PFSK-1 (cell line): ENCODE measurements around the gene RER1.

Experiments
- POLR2AphosphoS5 ChIP-seq: IDR thresholded peaks from 2 replicates; pipeline ENCODE4 v1.6.1; 2012; ENCODE audit warnings: low read depth, mild to moderate bottlenecking, control low read depth, low read length, moderate library complexity
- SIN3A ChIP-seq: IDR thresholded peaks from 2 replicates; pipeline ENCODE4 v1.6.1; 2012; ENCODE audit warnings: mild to moderate bottlenecking, low read length, moderate library complexity, borderline replicate concordance; ENCODE audit not compliant: insufficient read depth
- TAF1 ChIP-seq: IDR thresholded peaks from 2 replicates; pipeline ENCODE4 v1.6.1; 2012; ENCODE audit warnings: low read length, control low read depth, borderline replicate concordance; ENCODE audit not compliant: insufficient read depth
- TF ChIP-seq, protein P1 (sequence below), 2 experiments: IDR thresholded peaks; 2 replicates each; pipeline versions ENCODE4 v1.6.1 to v1.8.0; 2011 to 2012; ENCODE audit warnings: low read depth in 2 of 2, low read length in 2 of 2, control low read depth in 1 of 2, inconsistent platforms in 1 of 2, mild to moderate bottlenecking in 1 of 2, moderate library complexity in 1 of 2; ENCODE audit not compliant: insufficient read depth in 1 of 2

DNA sequence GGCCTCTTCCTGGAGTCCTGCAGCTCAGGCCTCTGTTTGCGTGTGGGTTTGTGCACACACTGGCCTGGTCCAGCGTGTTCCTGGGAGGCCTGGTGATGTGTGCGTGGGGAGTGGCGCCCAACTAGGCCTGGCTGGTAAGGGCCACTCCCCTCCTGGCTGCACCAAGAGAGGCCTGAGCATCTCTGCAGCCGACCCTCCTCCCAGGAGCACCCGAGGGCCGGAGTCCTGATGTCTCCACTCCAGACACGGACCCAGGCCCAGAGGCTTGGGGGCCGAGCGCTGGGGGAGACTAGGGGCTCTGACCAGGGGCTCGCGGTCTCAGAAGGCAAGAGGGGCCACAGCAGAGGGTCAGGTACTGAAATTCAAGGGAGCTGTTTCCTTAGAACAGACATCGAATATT is 33.6 kb upstream of the RER1 start:
- TF ChIP-seq SIN3A (no peak), POLR2AphosphoS5 (no peak), TAF1 (no peak)
- TF ChIP-seq, protein P1, sequence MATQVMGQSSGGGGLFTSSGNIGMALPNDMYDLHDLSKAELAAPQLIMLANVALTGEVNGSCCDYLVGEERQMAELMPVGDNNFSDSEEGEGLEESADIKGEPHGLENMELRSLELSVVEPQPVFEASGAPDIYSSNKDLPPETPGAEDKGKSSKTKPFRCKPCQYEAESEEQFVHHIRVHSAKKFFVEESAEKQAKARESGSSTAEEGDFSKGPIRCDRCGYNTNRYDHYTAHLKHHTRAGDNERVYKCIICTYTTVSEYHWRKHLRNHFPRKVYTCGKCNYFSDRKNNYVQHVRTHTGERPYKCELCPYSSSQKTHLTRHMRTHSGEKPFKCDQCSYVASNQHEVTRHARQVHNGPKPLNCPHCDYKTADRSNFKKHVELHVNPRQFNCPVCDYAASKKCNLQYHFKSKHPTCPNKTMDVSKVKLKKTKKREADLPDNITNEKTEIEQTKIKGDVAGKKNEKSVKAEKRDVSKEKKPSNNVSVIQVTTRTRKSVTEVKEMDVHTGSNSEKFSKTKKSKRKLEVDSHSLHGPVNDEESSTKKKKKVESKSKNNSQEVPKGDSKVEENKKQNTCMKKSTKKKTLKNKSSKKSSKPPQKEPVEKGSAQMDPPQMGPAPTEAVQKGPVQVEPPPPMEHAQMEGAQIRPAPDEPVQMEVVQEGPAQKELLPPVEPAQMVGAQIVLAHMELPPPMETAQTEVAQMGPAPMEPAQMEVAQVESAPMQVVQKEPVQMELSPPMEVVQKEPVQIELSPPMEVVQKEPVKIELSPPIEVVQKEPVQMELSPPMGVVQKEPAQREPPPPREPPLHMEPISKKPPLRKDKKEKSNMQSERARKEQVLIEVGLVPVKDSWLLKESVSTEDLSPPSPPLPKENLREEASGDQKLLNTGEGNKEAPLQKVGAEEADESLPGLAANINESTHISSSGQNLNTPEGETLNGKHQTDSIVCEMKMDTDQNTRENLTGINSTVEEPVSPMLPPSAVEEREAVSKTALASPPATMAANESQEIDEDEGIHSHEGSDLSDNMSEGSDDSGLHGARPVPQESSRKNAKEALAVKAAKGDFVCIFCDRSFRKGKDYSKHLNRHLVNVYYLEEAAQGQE (IDR thresholded peaks at IDR 0.05; ENCODE audit: insufficient read depth in 1 of 2, low read depth in 2 of 2, low read length in 2 of 2) = no peak
